Dendritic cell treated with granulocyte-macrophage colony-stimulating factor and Interleukin-4, amounts not matched to agents 40 ng/mL and 50 ng/mL, for 4 days (primary cell): ENCODE measurements around the gene VEGFA.

ENCODE experiments used
- H3K27ac Mint-ChIP-seq: one replicate; pipeline ENCODE4 v1.8.0; 2022; ENCODE audit warnings: mild to moderate bottlenecking, mixed read lengths
- H3K27me3 Mint-ChIP-seq: one replicate; pipeline ENCODE4 v1.8.0; 2022; ENCODE audit warnings: mild to moderate bottlenecking, mixed read lengths
- H3K36me3 Mint-ChIP-seq: one replicate; pipeline ENCODE4 v1.8.0; 2022; ENCODE audit warnings: low read depth, mixed read lengths
- H3K4me1 Mint-ChIP-seq: one replicate; pipeline ENCODE4 v1.8.0; 2022; ENCODE audit warnings: low read depth, mixed read lengths
- H3K4me3 Mint-ChIP-seq: one replicate; pipeline ENCODE4 v1.8.0; 2022; ENCODE audit warnings: mild to moderate bottlenecking, moderate library complexity, mixed read lengths
- H3K9me3 Mint-ChIP-seq: one replicate; pipeline ENCODE4 v1.8.0; 2022; ENCODE audit warnings: mixed read lengths
- intact Hi-C: fragments of 100-400 bp; cut with micrococcal nuclease; formaldehyde crosslinking; loops from one replicate; pipeline ENCODE4 v1.15.0; 2022

VEGFA gene

DNA sequence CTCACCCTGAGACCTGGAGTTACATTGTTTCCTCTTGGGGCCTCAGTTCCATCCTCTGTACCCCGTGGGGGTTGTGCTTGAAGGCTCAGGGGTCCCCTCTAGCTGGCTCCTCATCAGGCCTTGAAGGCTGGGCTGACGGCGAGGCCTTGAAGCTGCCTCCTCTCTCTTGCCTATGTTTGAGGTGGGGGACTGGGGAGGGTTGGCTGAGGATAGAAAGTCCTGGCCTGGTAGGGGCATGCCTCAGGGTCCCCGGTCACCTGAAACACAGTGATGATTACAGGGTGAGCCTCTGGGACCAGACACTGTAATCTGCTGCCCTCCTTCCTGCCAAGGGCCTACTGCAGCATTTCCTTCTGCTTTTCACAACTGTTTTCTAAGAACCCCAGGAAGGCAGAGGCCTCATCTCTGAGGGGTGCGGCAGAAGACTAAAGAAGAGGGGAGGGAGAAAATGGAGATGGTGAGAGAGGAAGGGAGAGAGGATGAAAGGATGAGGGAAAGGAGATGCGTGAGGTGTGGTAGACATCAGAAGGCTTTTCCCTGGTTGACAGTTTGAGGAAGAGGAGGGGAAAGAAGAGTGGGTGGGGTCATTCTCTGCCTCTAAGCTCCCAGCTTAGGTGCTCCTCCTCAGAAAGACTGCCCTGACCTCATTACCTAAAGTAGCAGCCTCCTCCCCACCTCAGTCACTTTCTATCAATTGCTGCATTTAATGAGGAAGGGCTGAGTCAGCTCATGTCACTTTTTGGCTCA is 29.7 kb downstream of the VEGFA start:
- peaks cover 12% of the 10 kb centered on the region for H3K27me3 Mint-ChIP-seq
- no peak overlapping the region for H3K4me3 Mint-ChIP-seq
- H3K9me3 Mint-ChIP-seq, result no peaks in the 10 kb centered on the region
- intact Hi-C loops, result no loop called here
- H3K27ac Mint-ChIP-seq, result no peak overlapping the region
- H3K36me3 Mint-ChIP-seq, result no peaks in the 10 kb centered on the region
- H3K4me1 Mint-ChIP-seq, result peaks cover 95% of the 10 kb centered on the region

GRCh38 chr6:43800298-43800623 is 30.2 kb downstream of the VEGFA start:
- Mint-ChIP-seq H3K27ac (no peak overlapping the region), H3K27me3 (peaks cover 10% of the 10 kb centered on the region), H3K4me3 (no peak overlapping the region)

GRCh38 chr6:43800746-43801494 is 30.9 kb downstream of the VEGFA start:
- intact Hi-C loops, result no loop called here
- no peaks in the 10 kb centered on the region for H3K9me3 Mint-ChIP-seq
- peak overlapping the region; percentile 22 for H3K27ac Mint-ChIP-seq
- H3K4me1 Mint-ChIP-seq, result peaks cover 85% of the 10 kb centered on the region
- no peaks in the 10 kb centered on the region for H3K36me3 Mint-ChIP-seq
- H3K4me3 Mint-ChIP-seq, result no peak overlapping the region
- peaks cover 10% of the 10 kb centered on the region for H3K27me3 Mint-ChIP-seq

More at GRCh38 chr6:43800298-43800623, 30.2 kb downstream of the VEGFA start:
- H3K4me1 Mint-ChIP-seq, result peaks cover 92% of the 10 kb centered on the region
- H3K9me3 Mint-ChIP-seq, result no peaks in the 10 kb centered on the region
- no peaks in the 10 kb centered on the region for H3K36me3 Mint-ChIP-seq
- intact Hi-C loops, result no loop called here

GRCh38 chr6:43801495-43802181 is 31.6 kb downstream of the VEGFA start:
- Mint-ChIP-seq H3K9me3 (no peaks in the 10 kb centered on the region), H3K27me3 (peaks cover 6% of the 10 kb centered on the region), H3K27ac (peak overlapping the region; percentile 22), H3K4me1 (peaks cover 78% of the 10 kb centered on the region), H3K36me3 (no peaks in the 10 kb centered on the region), H3K4me3 (no peak overlapping the region)
- intact Hi-C loops, result no loop called here

DNA sequence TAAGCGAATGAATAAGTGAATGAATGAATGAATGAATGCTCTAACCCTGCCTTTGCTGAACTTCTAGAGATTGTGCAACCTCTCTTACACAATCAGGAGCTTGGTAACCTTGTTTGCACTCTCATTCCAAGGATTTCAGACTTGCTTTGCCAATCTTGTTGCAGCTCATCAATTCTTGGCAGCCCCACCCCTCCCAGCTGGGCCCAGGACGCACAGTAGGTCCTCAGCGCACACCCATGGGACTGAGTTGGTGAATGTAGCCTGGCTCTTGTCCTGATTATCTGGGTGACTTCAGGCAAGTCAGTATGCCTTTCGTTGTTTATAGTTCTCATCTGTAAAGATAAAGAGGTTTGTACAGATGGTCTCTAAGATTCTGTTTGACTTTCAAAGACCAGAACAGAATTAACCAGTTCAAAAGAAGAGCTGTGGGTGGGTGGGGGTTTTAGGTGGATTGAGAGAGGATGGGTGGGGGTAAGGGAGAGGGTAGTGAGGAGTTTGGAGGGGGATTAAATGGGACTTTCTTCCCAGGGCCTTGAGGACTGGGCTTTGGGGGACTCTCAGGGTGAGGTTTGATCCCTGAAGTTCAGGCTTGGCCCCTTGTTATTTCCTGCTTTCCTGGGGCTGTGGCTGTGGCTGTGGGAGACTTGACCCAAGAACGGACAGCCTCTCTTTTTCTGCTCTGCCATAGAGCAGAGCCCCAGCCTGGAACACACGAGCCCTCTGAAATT is 33.2 kb downstream of the VEGFA start:
- intact Hi-C loops, result no loop called here

DNA sequence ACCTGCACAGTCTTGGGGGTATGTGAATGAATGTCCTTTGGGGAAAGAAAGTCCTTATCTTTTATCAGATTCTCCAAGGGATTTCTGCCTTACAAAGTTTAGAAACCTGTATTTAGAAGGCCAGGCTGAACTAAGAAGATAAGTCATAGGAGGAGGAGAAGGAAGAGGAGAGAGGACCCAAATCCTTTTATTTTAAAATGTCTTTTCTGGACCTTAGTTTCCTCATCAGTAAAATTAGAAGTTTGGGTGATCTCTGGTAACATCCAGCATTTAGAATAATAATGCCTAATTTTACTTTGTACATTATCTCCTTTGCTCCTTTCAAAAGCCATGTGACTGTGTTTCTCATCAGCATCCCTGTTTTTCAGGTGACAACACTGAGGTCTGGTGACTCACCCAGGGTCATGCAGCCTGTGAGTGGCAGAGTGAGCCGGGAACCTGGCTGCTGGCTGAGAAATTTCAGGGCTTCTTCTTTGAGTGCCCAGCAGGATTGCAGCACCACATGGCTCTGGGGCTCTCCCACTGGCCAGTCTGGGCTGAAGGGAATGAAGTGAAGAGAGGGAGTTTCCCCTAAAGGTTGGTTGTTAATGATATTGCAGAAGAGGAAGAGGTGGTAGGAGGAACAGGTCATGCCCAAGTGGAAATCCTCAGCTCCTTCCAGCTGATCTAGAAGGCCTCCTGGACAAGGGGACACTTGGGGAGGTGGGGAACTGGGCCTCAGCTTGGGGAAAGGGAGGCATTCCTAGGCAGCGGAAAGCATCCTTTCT is 34.0 kb downstream of the VEGFA start:
- no peak overlapping the region for H3K4me3 Mint-ChIP-seq
- peaks cover 55% of the 10 kb centered on the region for H3K4me1 Mint-ChIP-seq
- intact Hi-C loops, result no loop called here

More for the DNA sequence above, 33.2 kb downstream of the VEGFA start:
- Mint-ChIP-seq H3K4me1 (peaks cover 62% of the 10 kb centered on the region), H3K27me3 (peaks cover 10% of the 10 kb centered on the region), H3K9me3 (no peaks in the 10 kb centered on the region), H3K4me3 (no peak overlapping the region), H3K36me3 (no peaks in the 10 kb centered on the region), H3K27ac (no peak overlapping the region)

GRCh38 chr6:43804550-43805223 is 34.7 kb downstream of the VEGFA start:
- no peak overlapping the region for H3K4me3 Mint-ChIP-seq
- H3K36me3 Mint-ChIP-seq, result no peaks in the 10 kb centered on the region
- H3K27ac Mint-ChIP-seq, result no peak overlapping the region
- peaks cover 10% of the 10 kb centered on the region for H3K27me3 Mint-ChIP-seq
- no peaks in the 10 kb centered on the region for H3K9me3 Mint-ChIP-seq
- intact Hi-C loops, result no loop called here
- peaks cover 48% of the 10 kb centered on the region for H3K4me1 Mint-ChIP-seq

More for the DNA sequence above, 34.0 kb downstream of the VEGFA start:
- Mint-ChIP-seq H3K27me3 (peaks cover 10% of the 10 kb centered on the region), H3K27ac (no peak overlapping the region), H3K36me3 (no peaks in the 10 kb centered on the region), H3K9me3 (no peaks in the 10 kb centered on the region)

GRCh38 chr6:43805699-43806042 is 35.7 kb downstream of the VEGFA start:
- H3K9me3 Mint-ChIP-seq, result no peaks in the 10 kb centered on the region
- peaks cover 38% of the 10 kb centered on the region for H3K4me1 Mint-ChIP-seq
- no peak overlapping the region for H3K4me3 Mint-ChIP-seq
- H3K27me3 Mint-ChIP-seq, result peaks cover 10% of the 10 kb centered on the region
- intact Hi-C loops, result no loop called here
- no peaks in the 10 kb centered on the region for H3K36me3 Mint-ChIP-seq
- no peak overlapping the region for H3K27ac Mint-ChIP-seq

DNA sequence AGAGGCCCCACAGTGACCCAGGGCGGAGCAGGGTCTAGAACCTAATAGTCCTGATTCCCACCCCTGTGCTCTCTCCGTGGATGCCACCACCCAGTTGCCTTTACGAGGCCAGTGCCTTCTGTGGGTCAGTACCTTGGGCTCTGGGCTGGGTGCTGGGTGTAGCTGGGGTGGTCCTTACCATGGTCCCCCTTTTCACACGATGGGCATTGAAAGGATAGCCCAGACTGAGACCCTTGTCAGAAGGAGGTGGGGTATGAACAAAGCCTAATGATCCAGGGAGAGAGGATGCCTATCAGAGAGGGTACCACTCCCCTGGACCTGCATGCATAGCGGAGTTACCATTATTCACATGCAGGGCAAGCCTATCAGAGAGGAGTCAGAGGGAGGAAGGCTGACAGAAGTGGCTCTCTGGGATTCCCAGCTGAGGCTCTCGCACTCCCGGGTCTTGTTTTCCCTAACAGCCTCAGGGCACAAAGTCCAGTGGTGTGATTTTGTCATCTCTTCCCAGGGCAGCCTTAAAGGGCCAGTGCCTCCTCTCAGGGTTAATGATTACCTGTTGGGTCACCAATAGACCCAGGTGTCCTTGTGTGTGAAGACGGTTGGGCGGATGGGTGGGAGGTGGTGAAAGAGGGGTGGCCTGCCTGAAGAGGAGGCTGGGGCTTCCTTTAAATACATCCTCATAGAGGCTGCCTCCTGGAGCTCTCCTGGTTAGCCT is 36.2 kb downstream of the VEGFA start:
- peaks cover 32% of the 10 kb centered on the region for H3K4me1 Mint-ChIP-seq
- intact Hi-C loops, result no loop called here

DNA sequence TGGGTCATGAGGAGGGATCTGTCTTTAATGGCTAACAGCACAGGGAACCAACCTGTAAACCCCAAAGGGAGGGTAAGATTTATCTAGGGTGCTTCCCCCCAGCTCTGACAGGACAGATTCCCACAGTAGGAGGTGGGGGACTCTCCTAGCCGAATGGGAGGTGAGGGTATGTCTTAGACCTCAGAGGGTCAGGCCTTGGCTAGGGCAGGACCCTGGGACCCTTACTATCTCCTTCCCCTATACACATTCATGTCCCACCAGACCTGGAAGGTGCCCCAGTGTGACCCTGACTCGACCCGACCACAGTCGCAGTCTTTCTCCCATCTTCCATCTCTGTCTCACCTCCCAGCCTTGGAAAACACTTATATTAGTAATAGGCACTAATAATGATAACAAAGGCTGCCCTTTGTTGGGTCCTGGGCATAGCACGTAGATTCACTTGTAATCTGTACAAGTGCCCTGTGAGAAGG is 36.8 kb downstream of the VEGFA start:
- no peaks in the 10 kb centered on the region for H3K36me3 Mint-ChIP-seq
- H3K27me3 Mint-ChIP-seq, result peaks cover 6% of the 10 kb centered on the region
- intact Hi-C loops, result no loop called here
- H3K27ac Mint-ChIP-seq, result no peak overlapping the region
- peaks cover 27% of the 10 kb centered on the region for H3K4me1 Mint-ChIP-seq
- no peaks in the 10 kb centered on the region for H3K9me3 Mint-ChIP-seq
- no peak overlapping the region for H3K4me3 Mint-ChIP-seq

More for the DNA sequence above, 36.2 kb downstream of the VEGFA start:
- Mint-ChIP-seq H3K4me3 (no peak overlapping the region), H3K36me3 (no peaks in the 10 kb centered on the region), H3K9me3 (no peaks in the 10 kb centered on the region), H3K27me3 (peaks cover 7% of the 10 kb centered on the region), H3K27ac (no peak overlapping the region)

DNA sequence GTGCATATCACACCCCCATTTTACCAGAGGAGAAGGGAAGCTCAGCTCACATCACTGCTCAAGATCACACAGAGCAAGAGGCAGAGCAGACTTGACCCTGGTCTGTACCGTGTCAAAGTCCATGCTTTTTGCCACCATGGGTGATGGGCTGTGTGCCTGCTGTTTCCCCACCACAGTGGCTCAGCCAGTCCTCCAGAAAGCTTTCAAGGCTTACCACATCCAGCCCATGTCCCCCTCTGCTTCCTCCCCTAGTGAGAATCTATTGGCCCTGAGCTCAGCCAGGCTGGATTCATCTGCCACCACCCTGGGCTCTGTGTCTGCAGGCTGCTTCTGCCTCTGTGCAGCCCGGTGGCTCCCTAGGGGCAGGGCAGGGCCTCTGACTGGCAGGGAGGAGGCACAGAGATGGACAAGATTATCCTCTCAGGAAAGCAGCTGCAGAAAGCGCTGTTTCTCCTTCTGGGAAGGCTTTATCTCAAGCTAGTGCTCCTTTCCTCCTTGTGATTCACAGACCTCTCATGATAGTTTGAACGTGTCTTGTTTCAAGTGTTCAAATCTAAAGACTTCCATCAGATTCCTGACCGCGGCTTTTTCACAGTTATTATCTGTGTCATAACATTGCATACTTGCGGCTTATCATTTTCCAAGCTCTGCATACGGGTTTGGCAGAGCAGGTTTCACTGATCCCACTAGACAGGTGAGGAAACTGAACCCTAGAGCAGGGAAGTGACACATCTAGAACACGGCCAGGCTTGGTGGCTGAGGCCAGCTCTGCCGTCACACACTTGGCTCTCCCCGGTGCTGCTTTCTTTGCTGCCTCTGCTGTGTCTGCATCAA is 37.4 kb downstream of the VEGFA start:
- intact Hi-C loops, result no loop called here
- Mint-ChIP-seq H3K36me3 (no peaks in the 10 kb centered on the region), H3K4me3 (no peak overlapping the region), H3K27ac (no peak overlapping the region), H3K27me3 (peaks cover 6% of the 10 kb centered on the region), H3K9me3 (no peaks in the 10 kb centered on the region), H3K4me1 (peaks cover 20% of the 10 kb centered on the region)

DNA sequence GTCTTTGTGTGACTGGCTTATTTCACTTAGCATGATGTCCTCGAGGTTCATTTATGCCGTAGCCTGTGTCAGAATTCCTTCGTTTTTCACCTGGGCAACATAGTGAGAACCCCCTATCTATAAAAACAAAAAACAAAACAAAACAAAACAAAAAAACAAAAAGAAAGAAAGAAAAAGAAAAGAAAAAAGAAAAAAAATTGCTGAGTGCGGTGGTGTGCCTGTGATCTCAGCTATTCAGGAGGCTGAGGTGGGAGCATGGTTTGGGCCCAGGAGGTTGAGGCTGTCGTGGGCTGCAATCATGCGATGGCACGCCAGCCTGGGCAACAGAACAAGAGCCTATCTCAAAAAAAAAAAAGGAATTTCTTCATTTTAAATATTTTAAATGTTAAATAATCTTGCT is 38.4 kb downstream of the VEGFA start:
- Mint-ChIP-seq H3K9me3 (no peaks in the 10 kb centered on the region), H3K4me3 (no peak overlapping the region), H3K27me3 (peaks cover 8% of the 10 kb centered on the region), H3K27ac (no peak overlapping the region), H3K36me3 (no peaks in the 10 kb centered on the region), H3K4me1 (peaks cover 16% of the 10 kb centered on the region)
- intact Hi-C loops, result no loop called here
